Smooth muscle cell (in vitro differentiated cells): ENCODE measurements around the gene TENT5C. TPM values are rescaled to one million over a fixed set of nuclear protein-coding genes. Genes with fewer than 3 reads are reported as not detected.

Experiments used
- DNase-seq: peaks from one replicate; lab custom pipeline; 2025; ENCODE audit not compliant: unreplicated experiment; lab: John Stamatoyannopoulos, UW
- H2AFZ ChIP-seq: fragments of 200-600 bp; sonication (generic); 2 replicates; pipeline ENCODE4 v1.6.0; 2016; ENCODE audit warnings: antibody characterized with exemption, low read depth, mild to moderate bottlenecking
- H3F3A ChIP-seq: fragments of 200-600 bp; sonication (generic); 2 replicates; pipeline ENCODE4 v1.6.0; 2017; ENCODE audit warnings: antibody characterized with exemption, low read depth
- H3K27ac ChIP-seq: fragments of 200-600 bp; sonication (generic); 2 replicates; pipeline ENCODE4 v1.5.1; 2016; ENCODE audit warnings: low read depth, mild to moderate bottlenecking
- H3K27me3 ChIP-seq: fragments of 200-600 bp; sonication (generic); 2 replicates; pipeline ENCODE4 v1.6.1; 2016; ENCODE audit warnings: low read depth, mild to moderate bottlenecking
- H3K36me3 ChIP-seq: fragments of 200-600 bp; sonication (generic); 2 replicates; pipeline ENCODE4 v1.5.1; 2016; ENCODE audit warnings: low read depth
- H3K4me1 ChIP-seq: fragments of 200-600 bp; sonication (generic); 2 replicates; pipeline ENCODE4 v1.5.1; 2016; ENCODE audit warnings: low read depth
- H3K4me2 ChIP-seq: fragments of 200-600 bp; sonication (generic); 2 replicates; pipeline ENCODE4 v1.6.0; 2016; ENCODE audit warnings: mild to moderate bottlenecking
- H3K4me3 ChIP-seq: fragments of 200-600 bp; sonication (generic); 2 replicates; pipeline ENCODE4 v1.5.1; 2016; ENCODE audit warnings: mild to moderate bottlenecking
- H3K79me2 ChIP-seq: fragments of 200-600 bp; sonication (generic); 2 replicates; pipeline ENCODE4 v1.6.0; 2016; ENCODE audit warnings: low read depth, mild to moderate bottlenecking
- H3K9ac ChIP-seq: fragments of 200-600 bp; sonication (generic); 2 replicates; pipeline ENCODE4 v1.6.0; 2016; ENCODE audit warnings: low read depth
- H3K9me3 ChIP-seq: fragments of 200-600 bp; sonication (generic); replicated peaks from 2 replicates; pipeline ENCODE4 v1.5.1; 2016; ENCODE audit warnings: low read depth
- H4K20me1 ChIP-seq: fragments of 200-600 bp; sonication (generic); 2 replicates; pipeline ENCODE4 v1.6.0; 2016; ENCODE audit warnings: low read depth
- CTCF ChIP-seq: fragments of 200-600 bp; sonication (generic); IDR thresholded peaks from 2 replicates; pipeline ENCODE4 v1.5.1; 2017; ENCODE audit warnings: borderline replicate concordance, mild to moderate bottlenecking, antibody characterized with exemption; ENCODE audit not compliant: insufficient read depth, poor library complexity, severe bottlenecking
- WGBS: methylation state at CpG from one replicate; pipeline ENCODE4 v1.1.7; 2016; ENCODE audit warnings: low lambda C conversion rate; 5-methylcytosine and 5-hydroxymethylcytosine counted together
- polyA plus RNA-seq: library from polyadenylated mRNA; unstranded; fragments of >200 nt; fragmentation: Nextera tagmentation; extraction: Ambion mirVana; gene quantifications from 2 replicates; pipeline ENCODE4 v1.2.1, GENCODE V29; 2016
- total RNA-seq: library from RNA; depleted of rRNA; stranded (reverse); fragments of >200 nt; gene quantifications from 2 replicates; pipeline ENCODE4 v1.2.3, GENCODE V29; 2014

The TENT5C gene
- total and polyA plus RNA-seq, 2 experiments from 2014 or later, result 5.3 to 5.7 TPM

GRCh38 chr1:117627546-117628130 is 21.8 kb downstream of the TENT5C start:
- WGBS, result 94% methylated on average over 6 of the region's 6 CpGs
- no peak for TF ChIP-seq CTCF

GRCh38 chr1:117628343-117628742 is 22.5 kb downstream of the TENT5C start:
- TF ChIP-seq CTCF, result no peak
- H3K4me3 ChIP-seq, result no peak overlapping the region

More at GRCh38 chr1:117627546-117628130, 21.8 kb downstream of the TENT5C start:
- no peak overlapping the region for H3K9ac ChIP-seq
- no peaks in the 10 kb centered on the region for H4K20me1 ChIP-seq
- no peak overlapping the region for H3K4me3 ChIP-seq
- H2AFZ ChIP-seq, result no peak overlapping the region
- no peaks in the 10 kb centered on the region for H3K79me2 ChIP-seq
- H3K27ac ChIP-seq, result no peak overlapping the region
- H3K4me2 ChIP-seq, result no peak overlapping the region
- no peaks in the 10 kb centered on the region for H3K9me3 ChIP-seq
- no peak for DNase-seq
- no peaks in the 10 kb centered on the region for H3K36me3 ChIP-seq
- H3F3A ChIP-seq, result no peaks in the 10 kb centered on the region
- H3K27me3 ChIP-seq, result no peaks in the 10 kb centered on the region
- peaks cover 4% of the 10 kb centered on the region for H3K4me1 ChIP-seq

GRCh38 chr1:117629625-117630422 is 24.0 kb downstream of the TENT5C start:
- H3K9me3 ChIP-seq, result no peaks in the 10 kb centered on the region
- no peak overlapping the region for H2AFZ ChIP-seq
- H3K36me3 ChIP-seq, result no peaks in the 10 kb centered on the region
- H3K4me1 ChIP-seq, result peaks cover 9% of the 10 kb centered on the region
- TF ChIP-seq CTCF, result no peak
- no peaks in the 10 kb centered on the region for H3K79me2 ChIP-seq
- H3K27ac ChIP-seq, result no peak overlapping the region
- H3K9ac ChIP-seq, result no peak overlapping the region
- DNase-seq, result no peak
- H3K4me3 ChIP-seq, result no peak overlapping the region
- H3K27me3 ChIP-seq, result no peaks in the 10 kb centered on the region
- 91% methylated on average over 10 of the region's 10 CpGs for WGBS
- no peaks in the 10 kb centered on the region for H3F3A ChIP-seq
- no peak overlapping the region for H3K4me2 ChIP-seq
- no peaks in the 10 kb centered on the region for H4K20me1 ChIP-seq

More at GRCh38 chr1:117628343-117628742, 22.5 kb downstream of the TENT5C start:
- H3K9me3 ChIP-seq, result no peaks in the 10 kb centered on the region
- no peaks in the 10 kb centered on the region for H3K36me3 ChIP-seq
- no peaks in the 10 kb centered on the region for H4K20me1 ChIP-seq
- peaks cover 9% of the 10 kb centered on the region for H3K4me1 ChIP-seq
- WGBS, result 87% methylated on average over 3 of the region's 3 CpGs
- H3K9ac ChIP-seq, result no peak overlapping the region
- no peak for DNase-seq
- no peak overlapping the region for H2AFZ ChIP-seq
- no peak overlapping the region for H3K27ac ChIP-seq
- no peaks in the 10 kb centered on the region for H3K27me3 ChIP-seq
- H3K4me2 ChIP-seq, result no peak overlapping the region
- no peaks in the 10 kb centered on the region for H3K79me2 ChIP-seq
- no peaks in the 10 kb centered on the region for H3F3A ChIP-seq
